HFFc6 (cell line): Measurements from ENCODE around the gene TOMM6. TPM values are rescaled to one million over a fixed set of nuclear protein-coding genes. Genes with fewer than 3 reads are reported as not detected.
"Not testable (repeated sequence)": the region's sequence is repeated elsewhere in the genome, so short reads cannot be mapped to it uniquely, and the experiment has no call there.

Experiments
- DNase-seq: peaks from one replicate; pipeline ENCODE4 v3.0.0-alpha.2; 2018
- H3K27ac Mint-ChIP-seq: 2 replicates; pipeline ENCODE4 v1.8.0; 2020; ENCODE audit warnings: mild to moderate bottlenecking, mixed read lengths
- H3K27me3 Mint-ChIP-seq: 2 replicates; pipeline ENCODE4 v1.8.0; 2021; ENCODE audit warnings: mild to moderate bottlenecking, moderate library complexity, mixed read lengths; ENCODE audit not compliant: insufficient read depth
- H3K36me3 Mint-ChIP-seq: 2 replicates; pipeline ENCODE4 v1.8.0; 2021; ENCODE audit warnings: low read depth, mixed read lengths
- H3K4me1 Mint-ChIP-seq: 2 replicates; pipeline ENCODE4 v1.8.0; 2020; ENCODE audit warnings: low read depth, mixed read lengths
- H3K4me3 Mint-ChIP-seq: 2 replicates; pipeline ENCODE4 v1.8.0; 2020; ENCODE audit warnings: mild to moderate bottlenecking, moderate library complexity, mixed read lengths
- H3K9me3 Mint-ChIP-seq: 2 replicates; pipeline ENCODE4 v1.8.0; 2020; ENCODE audit warnings: mild to moderate bottlenecking, mixed read lengths
- CTCF ChIP-seq: fragments of 200-600 bp; sonication (generic); IDR thresholded peaks from 2 replicates; pipeline ENCODE4 v1.5.0; 2021; ENCODE audit warnings: antibody characterized with exemption, mild to moderate bottlenecking
- total RNA-seq, 6 experiments: library from RNA; stranded (reverse); fragmentation: NEBNext Ultra II Directional; extraction: Animal tissue kit (Norgen Biotek cat#: 25700); gene quantifications; 2 replicates in 1 of 6; 3 replicates in 5 of 6; pipeline ENCODE4 v1.2.3, GENCODE V29; 2021

The TOMM6 gene
- total RNA-seq, 6 experiments from 2014 or later, result 216 to 234 (median 228) TPM

- H3K9me3 Mint-ChIP-seq, result no peaks in the 10 kb centered on the region
- no peaks in the 10 kb centered on the region for H3K36me3 Mint-ChIP-seq
- no peak overlapping the region for H3K27ac Mint-ChIP-seq
- TF ChIP-seq CTCF, result no peak
- H3K27me3 Mint-ChIP-seq, result peaks cover 4% of the 10 kb centered on the region; the same call in 1 of the 2 replicates
- peaks cover 17% of the 10 kb centered on the region for H3K4me1 Mint-ChIP-seq
- DNase-seq, result no peak
- H3K4me3 Mint-ChIP-seq, result no peak overlapping the region
Observed at GRCh38 chr6:41799559-41799911, 12.0 kb downstream of the TOMM6 start.

- peak; percentile 13 for DNase-seq
- TF ChIP-seq CTCF, result peak; percentile 75
- H3K4me3 Mint-ChIP-seq, result no peak overlapping the region
- no peaks in the 10 kb centered on the region for H3K36me3 Mint-ChIP-seq
- no peaks in the 10 kb centered on the region for H3K9me3 Mint-ChIP-seq
- H3K4me1 Mint-ChIP-seq, result peaks cover 17% of the 10 kb centered on the region
- no peak overlapping the region for H3K27ac Mint-ChIP-seq
- peaks cover 2% of the 10 kb centered on the region; the same call in 1 of the 2 replicates for H3K27me3 Mint-ChIP-seq
Observed at GRCh38 chr6:41801380-41801779, 13.9 kb downstream of the TOMM6 start.

GRCh38 chr6:41805830-41806774 lies 18.6 kb downstream of the TOMM6 start:
- H3K27ac Mint-ChIP-seq, result no peak overlapping the region

GRCh38 chr6:41811095-41811494 lies 23.6 kb downstream of the TOMM6 start:
- H3K27me3 Mint-ChIP-seq, result no peaks in the 10 kb centered on the region
- no peaks in the 10 kb centered on the region for H3K9me3 Mint-ChIP-seq
- peaks cover 5% of the 10 kb centered on the region; the same call in 1 of the 2 replicates for H3K4me1 Mint-ChIP-seq
- no peaks in the 10 kb centered on the region for H3K36me3 Mint-ChIP-seq
- no peak overlapping the region for H3K4me3 Mint-ChIP-seq
- no peak for DNase-seq
- H3K27ac Mint-ChIP-seq, result no peak overlapping the region
- no peak for TF ChIP-seq CTCF

More at GRCh38 chr6:41805830-41806774, 18.6 kb downstream of the TOMM6 start:
- Mint-ChIP-seq H3K36me3 (no peaks in the 10 kb centered on the region), H3K27me3 (peaks cover 2% of the 10 kb centered on the region; the same call in 1 of the 2 replicates), H3K9me3 (no peaks in the 10 kb centered on the region), H3K4me1 (peaks cover 6% of the 10 kb centered on the region), H3K4me3 (no peak overlapping the region)
- TF ChIP-seq CTCF, result no peak
- DNase-seq, result no peak

GRCh38 chr6:41811946-41812345 lies 24.5 kb downstream of the TOMM6 start:
- H3K4me3 Mint-ChIP-seq, H3K27me3 Mint-ChIP-seq, H3K36me3 Mint-ChIP-seq, H3K27ac Mint-ChIP-seq, H3K4me1 Mint-ChIP-seq, DNase-seq, H3K9me3 Mint-ChIP-seq: not testable (repeated sequence)

- no peak for TF ChIP-seq CTCF
- H3K9me3 Mint-ChIP-seq, result no peaks in the 10 kb centered on the region
- no peak overlapping the region for H3K27ac Mint-ChIP-seq
- no peaks in the 10 kb centered on the region for H3K27me3 Mint-ChIP-seq
- H3K4me3 Mint-ChIP-seq, result no peak overlapping the region
- DNase-seq, result no peak
- H3K36me3 Mint-ChIP-seq, result no peaks in the 10 kb centered on the region
- peaks cover 5% of the 10 kb centered on the region; the same call in 1 of the 2 replicates for H3K4me1 Mint-ChIP-seq
Observed at GRCh38 chr6:41813469-41813868, 26.0 kb downstream of the TOMM6 start.
